PFSK-1 (cell line): ENCODE results near the gene ATRNL1.

Experiments
- FOXP2 ChIP-seq: optimal IDR thresholded peaks from 2 replicates; pipeline ENCODE3; 2011; ENCODE audit warnings: borderline replicate concordance, control low read depth, inconsistent platforms; ENCODE audit not compliant: insufficient read depth; ENCODE audit errors: extremely low read length, extremely low read depth
- POLR2AphosphoS5 ChIP-seq: IDR thresholded peaks from 2 replicates; pipeline ENCODE4 v1.6.1; 2012; ENCODE audit warnings: low read depth, mild to moderate bottlenecking, control low read depth, low read length, moderate library complexity
- SIN3A ChIP-seq: IDR thresholded peaks from 2 replicates; pipeline ENCODE4 v1.6.1; 2012; ENCODE audit warnings: mild to moderate bottlenecking, low read length, moderate library complexity, borderline replicate concordance; ENCODE audit not compliant: insufficient read depth
- TAF1 ChIP-seq: IDR thresholded peaks from 2 replicates; pipeline ENCODE4 v1.6.1; 2012; ENCODE audit warnings: low read length, control low read depth, borderline replicate concordance; ENCODE audit not compliant: insufficient read depth
- TF ChIP-seq, protein P1 (sequence below), 2 experiments: IDR thresholded peaks; 2 replicates each; pipeline versions ENCODE4 v1.6.1 to v1.8.0; 2011 to 2012; ENCODE audit warnings: low read depth in 2 of 2, low read length in 2 of 2, control low read depth in 1 of 2, inconsistent platforms in 1 of 2, mild to moderate bottlenecking in 1 of 2, moderate library complexity in 1 of 2; ENCODE audit not compliant: insufficient read depth in 1 of 2

GRCh38 chr10:115056186-115056585, 37.0 kb upstream of the ATRNL1 start:
- TF ChIP-seq, protein P1, sequence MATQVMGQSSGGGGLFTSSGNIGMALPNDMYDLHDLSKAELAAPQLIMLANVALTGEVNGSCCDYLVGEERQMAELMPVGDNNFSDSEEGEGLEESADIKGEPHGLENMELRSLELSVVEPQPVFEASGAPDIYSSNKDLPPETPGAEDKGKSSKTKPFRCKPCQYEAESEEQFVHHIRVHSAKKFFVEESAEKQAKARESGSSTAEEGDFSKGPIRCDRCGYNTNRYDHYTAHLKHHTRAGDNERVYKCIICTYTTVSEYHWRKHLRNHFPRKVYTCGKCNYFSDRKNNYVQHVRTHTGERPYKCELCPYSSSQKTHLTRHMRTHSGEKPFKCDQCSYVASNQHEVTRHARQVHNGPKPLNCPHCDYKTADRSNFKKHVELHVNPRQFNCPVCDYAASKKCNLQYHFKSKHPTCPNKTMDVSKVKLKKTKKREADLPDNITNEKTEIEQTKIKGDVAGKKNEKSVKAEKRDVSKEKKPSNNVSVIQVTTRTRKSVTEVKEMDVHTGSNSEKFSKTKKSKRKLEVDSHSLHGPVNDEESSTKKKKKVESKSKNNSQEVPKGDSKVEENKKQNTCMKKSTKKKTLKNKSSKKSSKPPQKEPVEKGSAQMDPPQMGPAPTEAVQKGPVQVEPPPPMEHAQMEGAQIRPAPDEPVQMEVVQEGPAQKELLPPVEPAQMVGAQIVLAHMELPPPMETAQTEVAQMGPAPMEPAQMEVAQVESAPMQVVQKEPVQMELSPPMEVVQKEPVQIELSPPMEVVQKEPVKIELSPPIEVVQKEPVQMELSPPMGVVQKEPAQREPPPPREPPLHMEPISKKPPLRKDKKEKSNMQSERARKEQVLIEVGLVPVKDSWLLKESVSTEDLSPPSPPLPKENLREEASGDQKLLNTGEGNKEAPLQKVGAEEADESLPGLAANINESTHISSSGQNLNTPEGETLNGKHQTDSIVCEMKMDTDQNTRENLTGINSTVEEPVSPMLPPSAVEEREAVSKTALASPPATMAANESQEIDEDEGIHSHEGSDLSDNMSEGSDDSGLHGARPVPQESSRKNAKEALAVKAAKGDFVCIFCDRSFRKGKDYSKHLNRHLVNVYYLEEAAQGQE (IDR thresholded peaks at IDR 0.05; ENCODE audit: insufficient read depth in 1 of 2, low read depth in 2 of 2, low read length in 2 of 2), result no peak
- TF ChIP-seq POLR2AphosphoS5, result no peak
- no peak for TF ChIP-seq FOXP2
- no peak for TF ChIP-seq TAF1
- no peak for TF ChIP-seq SIN3A
